DND-41 (cell line): Measurements from ENCODE around the gene ZNF644.

ENCODE experiments used
- CTCF ChIP-seq: IDR thresholded peaks from 2 replicates; pipeline ENCODE4 v1.5.1; 2012; ENCODE audit warnings: borderline replicate concordance, low read length, moderate library complexity, mild to moderate bottlenecking; ENCODE audit not compliant: poor library complexity, severe bottlenecking; ENCODE audit errors: extremely low read depth
- EZH2 ChIP-seq: IDR thresholded peaks from 3 replicates; pipeline ENCODE4 v1.6.1; 2012; ENCODE audit warnings: borderline replicate concordance, low read depth, mild to moderate bottlenecking, moderate library complexity, low read length, inconsistent platforms; ENCODE audit not compliant: severe bottlenecking

GRCh38 chr1:90993245-90993644 is 28.6 kb downstream of the ZNF644 start:
- TF ChIP-seq CTCF (no peak), EZH2 (no peak)
